ENCODE measurements around the gene MRPL24. TPM values are rescaled to one million over a fixed set of nuclear protein-coding genes. Genes with fewer than 3 reads are reported as not detected.

The MRPL24 gene
- total and polyA plus RNA-seq, 9 of the 15 experiments (the other 6 are each of a cell fraction or from before 2014, with no cell fraction given), result 74.3 to 267 (median 113) TPM

GRCh38 chr1:156767101-156767878 lies 26.4 kb upstream of the MRPL24 start, which contains the start of gene PRCC (continued):
- TF ChIP-seq ZBTB43 (CRISPR knock-in tag; IDR thresholded peaks at IDR 0.05) (0 out of 2 replicates have a peak, but pooled peaks have one; percentile 63), ATF6 (CRISPR knock-in tag; IDR thresholded peaks at IDR 0.05) (peak; percentile 86; the same call in 1 of the 2 replicates), ZNF668 (CRISPR knock-in tag; IDR thresholded peaks at IDR 0.05) (no peak), SIN3B (IDR thresholded peaks at IDR 0.05; ENCODE audit: low read depth) (peak; percentile 74), BCL6 (CRISPR knock-in tag; IDR thresholded peaks at IDR 0.05) (peak; percentile 53; the same call in 1 of the 2 replicates), ZNF384 (IDR thresholded peaks at IDR 0.05; ENCODE audit: low read depth, low read length) (peak; percentile 72), E2F1 (CRISPR knock-in tag; IDR thresholded peaks at IDR 0.05) (0 out of 2 replicates have a peak, but pooled peaks have one; percentile 59), HMGXB4 (CRISPR knock-in tag; IDR thresholded peaks at IDR 0.05) (peak; percentile 99), SIN3A (IDR thresholded peaks at IDR 0.05; ENCODE audit: borderline replicate concordance in 2 of 2, control insufficient read depth in 1 of 2, low read depth in 2 of 2, low read length in 2 of 2) (peak in 1 of 2 experiments; percentile 92; a peak in 1 of 4 replicates), PPARD (CRISPR knock-in tag; IDR thresholded peaks at IDR 0.05) (no peak), ZNF740 (CRISPR knock-in tag; IDR thresholded peaks at IDR 0.05) (peak; percentile 54; the same call in 1 of the 2 replicates), ZNF740 (tag; IDR thresholded peaks at IDR 0.05) (no peak), ESRRA (IDR thresholded peaks at IDR 0.05; ENCODE audit: borderline replicate concordance, low read depth) (0 out of 2 replicates have a peak, but pooled peaks have one; percentile 52), ZBTB1 (CRISPR knock-in tag; IDR thresholded peaks at IDR 0.05; ENCODE audit: borderline replicate concordance, low read depth) (peak; percentile 79; the same call in 1 of the 2 replicates), FOSL1 (tag; conservative IDR thresholded peaks at IDR 0.05) (peak; percentile 37; the same call in 1 of the 2 replicates), SMARCA4 (IDR thresholded peaks at IDR 0.05) (no peak), SMAD4 (CRISPR knock-in tag; conservative IDR thresholded peaks at IDR 0.05) (peak; percentile 46), ZNF239 (CRISPR knock-in tag; IDR thresholded peaks at IDR 0.05) (peak; percentile 50; the same call in 1 of the 2 replicates), TFAM (CRISPR knock-in tag; conservative IDR thresholded peaks at IDR 0.05) (no peak), HDAC1 (IDR thresholded peaks at IDR 0.05) (peak in 1 of 2 experiments; percentile 87; a peak in 2 of 4 replicates)
